Activated gamma-delta T cell treated with anti-CD3 and anti-CD28 coated beads, Interleukin-2, amount 50 U/mL, for 16 hours (primary cell): ENCODE results near the gene CFAP251.
"Not testable (repeated sequence)": the region's sequence is repeated elsewhere in the genome, so short reads cannot be mapped to it uniquely, and the experiment has no call there.

Experiments
- DNase-seq: peaks from one replicate; pipeline ENCODE4 v3.0.0-alpha.2; 2020; ENCODE audit warnings: low read depth

CFAP251 gene

DNA sequence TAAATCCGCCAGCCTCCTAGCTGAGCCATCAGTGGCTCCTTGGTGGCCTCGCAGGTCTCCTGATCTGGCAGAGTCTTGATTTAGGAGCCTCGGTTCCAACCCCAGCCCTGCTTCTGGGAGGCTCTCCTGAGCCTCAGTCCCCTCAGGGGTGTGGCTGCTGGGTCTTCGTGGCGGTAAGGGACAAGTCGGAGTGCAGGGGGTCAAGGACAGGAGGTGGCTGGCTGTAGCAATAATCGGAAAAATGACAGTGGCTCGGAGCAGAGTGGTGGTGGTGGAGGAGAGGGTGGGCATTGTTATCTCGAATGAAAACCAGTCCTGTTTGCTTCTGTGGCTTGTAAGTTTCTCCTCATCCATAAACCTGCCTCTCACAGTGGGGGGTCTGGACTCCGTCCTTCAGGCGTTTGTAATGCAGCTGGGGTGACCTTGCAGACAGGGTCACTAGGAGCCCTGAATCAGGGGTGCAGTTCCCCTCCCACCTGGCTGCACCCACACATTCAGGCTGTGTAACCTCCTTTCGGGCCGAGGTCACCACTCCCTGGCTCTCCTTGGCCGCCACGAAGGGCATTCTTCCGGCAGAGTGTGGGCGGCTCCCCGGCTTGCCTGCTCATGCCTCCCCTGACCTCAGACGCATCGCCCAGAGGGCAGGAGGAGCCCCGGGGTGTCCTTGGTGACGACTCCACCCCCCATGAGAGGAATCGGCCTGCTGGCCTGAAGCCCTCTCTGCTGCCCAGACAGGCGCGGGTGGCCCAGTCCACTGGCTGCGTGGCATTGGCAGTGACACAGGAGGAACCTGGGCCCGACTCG lies 111.4 kb downstream of the CFAP251 start:
- no peak for DNase-seq

DNA sequence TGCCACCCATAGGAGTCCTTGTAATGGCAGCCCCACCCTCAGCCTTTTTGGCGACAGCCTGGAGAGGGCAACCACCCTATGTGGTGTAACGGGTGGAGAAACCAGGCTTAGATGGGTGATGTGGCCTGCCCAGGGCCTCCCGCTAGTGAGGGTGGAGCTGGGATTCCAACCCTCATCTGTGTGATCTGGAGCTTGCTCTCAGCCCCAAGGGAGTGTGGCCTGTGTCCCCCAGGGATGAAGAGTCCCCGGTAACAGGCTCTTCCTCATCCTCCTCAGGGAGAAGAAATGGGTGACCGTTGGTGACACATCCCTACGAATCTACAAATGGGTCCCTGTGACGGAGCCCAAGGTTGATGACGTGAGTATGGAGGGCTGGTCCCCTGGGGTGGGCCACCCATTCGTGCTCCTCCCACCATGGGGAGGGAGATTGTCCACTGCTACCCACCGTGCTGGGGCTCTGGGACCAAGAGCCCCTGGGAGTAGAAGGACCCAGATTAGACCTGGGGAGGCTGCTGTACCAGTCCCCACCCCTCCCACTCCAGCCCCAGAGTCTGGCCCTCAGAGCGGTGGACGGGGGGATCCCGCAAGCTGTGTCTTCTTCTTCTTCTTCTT lies 112.1 kb downstream of the CFAP251 start:
- DNase-seq: no peak

DNA sequence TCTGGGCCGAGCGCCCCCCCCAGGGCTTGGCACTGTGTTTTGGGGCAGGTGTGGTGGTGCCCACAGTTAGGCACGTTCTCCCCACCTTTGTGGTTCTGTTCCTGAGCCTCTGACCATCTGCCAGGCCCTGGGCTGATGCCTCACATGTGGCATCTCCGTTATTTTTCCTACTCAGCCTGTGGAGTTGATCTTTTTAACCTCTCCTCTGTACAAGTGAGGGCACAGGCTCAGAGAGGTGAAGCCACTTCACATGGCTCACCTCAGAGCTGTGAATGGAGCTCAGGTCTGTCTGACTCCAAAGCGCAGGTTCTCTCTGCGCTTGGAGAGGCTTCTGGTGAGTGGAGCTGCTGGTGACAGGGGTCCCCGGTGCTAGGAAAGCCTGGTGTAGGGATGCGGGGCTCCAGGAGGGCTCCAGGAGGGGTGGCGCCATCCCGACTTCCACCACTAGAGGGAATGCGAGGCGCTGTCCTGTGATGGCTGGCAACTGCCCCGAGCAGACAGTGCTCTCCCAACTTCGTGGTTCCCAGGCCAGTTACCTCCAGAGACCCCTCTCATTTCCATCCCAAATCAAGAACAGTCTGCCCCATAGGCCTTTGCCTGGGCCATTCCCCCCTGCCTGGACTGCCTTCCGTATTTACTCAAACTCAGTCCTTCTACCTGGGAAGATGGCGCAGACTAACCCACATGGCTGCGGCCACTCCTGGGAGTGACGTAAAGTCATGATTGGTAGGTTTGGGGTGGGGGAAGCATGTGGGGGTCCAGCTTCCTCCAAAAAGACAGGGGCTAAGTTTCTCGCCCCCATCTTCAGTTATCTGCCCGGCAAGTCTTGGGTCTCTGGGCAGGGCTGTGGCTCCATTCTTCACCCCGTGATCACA lies 113.2 kb downstream of the CFAP251 start:
- DNase-seq: peak; percentile 40

DNA sequence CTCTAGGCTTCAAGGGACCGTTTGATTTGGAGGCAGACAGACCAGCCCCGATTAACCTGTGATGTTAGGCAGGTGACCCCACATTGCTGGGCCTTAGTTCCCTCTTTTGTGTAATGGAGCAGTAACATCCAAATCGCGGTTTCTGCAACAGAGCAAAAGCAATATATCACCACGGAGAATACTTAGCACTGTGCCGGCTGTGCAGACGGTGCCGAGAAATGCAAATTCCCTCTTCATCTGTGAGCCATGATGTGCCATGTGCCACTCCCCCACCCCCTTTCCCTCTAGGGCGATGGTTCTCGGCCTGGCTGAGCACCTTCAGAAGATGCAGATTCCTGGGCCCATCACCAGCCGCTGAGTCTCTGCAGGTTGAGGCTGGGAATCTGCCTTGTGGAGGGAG lies 114.2 kb downstream of the CFAP251 start:
- no peak for DNase-seq

DNA sequence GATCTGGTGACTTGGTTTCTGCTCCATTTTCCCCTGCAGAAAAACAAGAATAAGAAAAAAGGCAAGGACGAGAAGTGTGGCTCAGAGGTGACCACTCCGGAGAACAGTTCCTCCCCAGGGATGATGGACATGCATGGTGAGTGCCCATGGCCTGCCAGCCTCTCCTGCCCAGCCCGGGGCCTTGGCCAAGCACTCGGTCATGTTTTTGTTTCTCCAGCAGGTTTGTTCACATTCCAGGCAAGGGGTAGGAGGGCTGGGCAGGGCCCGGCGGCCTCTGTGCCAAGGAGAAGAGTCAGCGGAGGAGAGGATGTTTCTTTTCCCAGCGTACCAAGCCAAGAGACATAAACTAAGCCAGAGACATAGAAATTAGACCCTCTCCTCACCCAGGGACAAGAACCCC lies 116.9 kb downstream of the CFAP251 start:
- DNase-seq: no peak

DNA sequence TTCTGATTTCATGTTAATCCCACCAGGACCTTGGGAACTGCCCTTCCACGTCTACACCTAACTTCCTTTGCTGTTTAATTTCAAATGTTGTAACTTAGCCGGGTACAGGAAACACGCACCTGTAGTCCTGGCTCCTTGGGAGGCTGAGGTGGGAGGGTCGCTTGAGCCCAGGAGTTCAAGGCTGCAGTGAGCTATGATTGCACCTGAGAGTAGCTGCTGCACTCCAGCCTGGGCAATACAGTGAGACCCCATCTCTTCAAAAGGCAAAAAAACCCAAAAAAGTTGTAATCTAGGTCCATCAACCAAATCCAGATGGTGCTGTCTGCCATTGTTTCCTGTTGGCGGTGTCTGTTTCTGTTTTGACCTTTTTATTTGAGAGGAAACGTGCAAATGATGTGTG lies 117.8 kb downstream of the CFAP251 start:
- no peak for DNase-seq

DNA sequence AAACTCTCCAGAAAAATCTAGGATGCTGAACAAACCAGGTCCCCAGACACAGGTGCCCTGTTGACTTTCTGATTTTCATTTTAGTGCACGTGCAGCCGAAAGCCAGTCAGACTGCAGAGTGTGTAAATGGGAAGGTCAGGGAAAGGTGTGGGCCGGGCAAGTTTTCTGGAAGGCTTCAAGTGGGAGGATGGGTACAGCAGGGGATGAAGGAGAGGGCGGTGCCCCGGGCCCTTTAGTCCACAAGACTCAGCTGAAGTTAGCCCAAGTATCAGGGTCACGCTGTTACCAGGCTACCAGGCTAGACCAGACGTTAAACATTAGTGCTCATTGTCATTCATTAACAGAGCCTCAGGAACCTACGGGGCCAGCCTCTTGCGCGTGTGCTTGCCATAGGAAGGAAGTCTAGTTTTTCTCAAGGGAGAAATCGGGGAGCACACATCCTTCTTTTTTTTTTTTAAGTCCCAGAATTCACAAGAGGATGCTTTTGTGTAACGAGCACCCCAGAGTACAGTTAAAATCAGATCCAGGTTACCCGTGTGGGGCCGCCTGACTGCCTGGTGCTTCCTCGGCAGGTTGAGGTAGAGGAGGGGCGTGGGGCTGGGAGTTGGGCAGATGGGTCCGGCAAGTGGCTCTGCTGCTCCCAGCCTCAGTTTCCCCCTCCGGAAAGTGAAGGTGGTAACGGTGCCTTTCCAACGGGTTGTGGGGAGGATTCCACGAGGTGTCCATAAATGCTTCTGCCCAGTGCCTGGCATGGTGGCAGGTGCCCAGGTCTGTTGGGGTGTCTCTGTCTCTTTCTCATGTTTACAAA lies 122.4 kb downstream of the CFAP251 start:
- no peak for DNase-seq

DNA sequence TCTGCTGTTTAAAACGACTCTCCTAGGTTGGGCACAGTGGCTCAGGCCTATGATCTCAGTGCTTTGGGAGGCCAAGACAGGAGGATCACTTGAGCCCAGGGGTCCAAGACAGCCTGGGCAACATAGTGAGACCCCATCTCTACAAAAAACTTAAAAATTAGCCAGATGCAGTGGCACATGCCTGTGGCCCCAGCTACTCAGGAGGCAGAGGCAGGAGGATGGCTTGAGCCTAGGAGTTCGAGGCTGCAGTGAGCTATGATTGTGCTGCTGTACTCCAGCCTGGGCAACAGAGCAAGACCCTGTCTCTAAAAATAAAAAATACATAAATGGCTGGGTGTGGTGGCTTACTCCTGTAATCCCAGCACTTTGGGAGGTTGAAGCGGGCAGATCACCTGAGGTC lies 123.1 kb downstream of the CFAP251 start:
- DNase-seq: not testable (repeated sequence)

DNA sequence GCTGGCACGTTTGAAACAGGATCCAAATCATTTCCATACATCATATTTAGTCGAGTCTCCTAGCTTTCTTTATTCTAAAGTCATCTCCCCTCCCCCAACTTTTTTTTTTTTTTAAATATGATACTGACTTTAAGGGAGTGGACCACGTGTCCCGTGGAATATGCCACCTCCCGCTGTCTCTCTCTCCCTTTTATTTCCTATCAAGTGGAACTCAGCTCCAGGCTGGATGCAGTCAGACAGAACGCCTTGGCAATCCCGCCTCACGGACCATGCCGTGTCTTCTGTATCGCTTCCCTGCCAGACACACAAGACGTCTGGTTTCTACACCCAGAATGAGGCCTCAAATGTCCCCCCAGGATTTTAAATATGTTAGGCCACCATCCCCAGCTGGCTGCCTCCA lies 124.5 kb downstream of the CFAP251 start:
- no peak for DNase-seq

DNA sequence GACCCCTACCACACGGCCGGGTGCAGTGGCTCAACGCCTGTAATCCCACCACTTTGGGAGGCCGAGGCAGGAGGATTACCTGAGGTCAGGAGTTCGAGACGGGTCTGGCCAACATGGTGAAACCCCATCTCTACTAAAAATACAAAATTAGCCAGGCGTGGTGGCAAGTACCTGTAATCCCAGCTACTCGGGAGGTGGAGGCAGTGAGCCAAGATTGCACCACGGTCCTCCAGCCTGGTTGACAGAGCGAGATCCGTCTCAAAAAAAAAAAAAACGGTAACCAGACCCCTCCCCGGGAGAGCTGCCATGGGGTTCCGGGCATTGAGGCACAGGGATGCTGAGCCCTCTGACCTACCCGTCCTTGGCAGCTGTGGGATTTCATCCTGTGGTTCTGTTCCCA lies 125.1 kb downstream of the CFAP251 start:
- no peak for DNase-seq

DNA sequence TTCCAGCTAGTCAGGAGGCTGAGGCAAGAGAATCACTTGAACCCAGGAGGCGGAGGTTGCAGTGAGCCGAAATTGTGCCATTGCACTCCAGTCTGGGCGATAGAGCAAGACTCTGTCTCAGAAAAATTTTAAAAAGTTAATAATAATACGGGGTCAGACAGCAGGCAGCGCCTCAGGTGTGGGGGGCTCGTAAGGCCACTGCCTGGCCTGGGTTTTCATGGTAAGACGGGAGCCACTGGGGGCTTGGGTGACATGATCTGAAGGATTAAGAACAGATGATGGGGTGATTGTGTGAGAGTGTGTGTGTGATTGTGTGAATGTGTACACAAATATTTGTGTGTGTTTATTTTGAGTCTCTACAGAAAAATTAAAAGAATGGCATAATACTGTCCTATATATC lies 126.9 kb downstream of the CFAP251 start:
- DNase-seq: no peak

DNA sequence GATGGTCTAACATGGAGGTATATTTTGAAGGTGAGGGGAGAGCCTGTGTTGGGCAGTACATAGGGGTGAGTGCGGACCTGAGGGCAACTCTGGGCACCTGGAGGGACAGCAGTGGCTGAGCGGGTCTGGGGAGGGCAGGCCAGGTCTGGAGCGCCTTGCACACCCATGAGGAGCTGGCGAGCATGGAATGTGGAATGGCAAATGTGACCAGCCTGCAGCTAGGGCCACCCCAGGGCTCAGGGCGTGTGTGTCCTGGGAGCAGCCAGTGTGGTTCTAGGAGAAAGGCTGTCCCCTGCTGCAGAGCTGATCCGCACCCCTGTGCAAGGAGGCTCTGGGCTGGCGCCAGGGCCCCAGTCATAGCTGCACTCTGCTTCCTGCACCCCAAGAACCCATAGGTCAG lies 127.8 kb downstream of the CFAP251 start:
- no peak for DNase-seq

DNA sequence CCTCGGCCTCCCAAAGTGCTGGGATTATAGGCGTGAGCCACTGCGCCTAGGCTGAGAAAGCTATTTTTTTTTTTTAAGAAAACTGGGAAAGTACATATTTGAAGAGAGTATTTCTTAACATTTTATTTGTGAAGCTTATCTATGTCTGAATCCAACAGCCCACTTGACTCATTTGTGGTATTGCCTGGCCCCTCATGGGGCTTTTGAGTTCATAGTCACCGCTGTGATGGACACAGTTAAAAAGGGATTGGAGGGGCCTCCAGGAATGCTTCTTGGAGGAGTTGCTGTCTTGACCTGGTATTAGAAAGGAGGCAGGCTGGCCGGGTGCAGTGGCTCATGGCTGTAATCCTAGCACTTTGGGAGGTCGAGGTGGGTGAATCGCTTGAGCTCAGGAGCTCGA lies 129.8 kb downstream of the CFAP251 start:
- no peak for DNase-seq

DNA sequence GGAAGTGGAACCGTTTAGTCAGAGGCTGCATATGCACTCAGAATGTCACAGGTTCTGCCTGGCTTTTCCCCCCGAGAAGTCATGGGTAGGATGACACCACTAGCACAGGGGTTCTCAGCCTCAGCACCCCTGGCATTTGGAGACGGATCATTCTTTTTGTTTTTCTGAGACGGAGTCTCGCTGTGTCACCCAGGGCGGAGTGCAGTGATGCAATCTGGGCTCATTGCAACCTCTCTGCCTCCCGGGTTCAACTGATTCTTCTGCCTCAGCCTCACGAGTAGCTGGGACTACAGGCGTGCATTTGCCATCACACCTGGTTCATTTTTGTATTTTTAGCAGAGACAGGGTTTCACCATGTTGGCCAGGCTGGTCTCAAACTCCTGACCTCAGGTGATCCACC lies 131.4 kb downstream of the CFAP251 start:
- no peak for DNase-seq

DNA sequence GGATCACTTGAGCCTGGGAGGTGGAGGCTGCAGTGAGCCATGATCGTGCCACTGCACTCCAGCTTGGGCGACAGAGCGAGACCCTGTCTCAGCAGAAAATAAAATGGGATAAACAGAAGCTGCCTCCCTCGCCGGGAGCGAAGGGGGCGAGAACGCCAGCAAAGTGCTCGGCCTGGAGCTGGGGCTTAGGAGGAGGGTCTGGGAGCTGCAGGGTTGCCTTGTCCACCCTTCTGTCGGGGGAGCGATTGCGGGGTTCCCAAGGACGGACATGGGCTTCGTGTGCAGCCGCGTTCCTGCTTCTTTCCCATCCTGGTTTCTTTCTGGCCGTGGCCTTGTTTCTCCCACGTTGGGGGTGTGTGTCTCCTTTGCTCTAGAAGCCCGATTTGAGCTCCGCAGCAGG lies 132.3 kb downstream of the CFAP251 start:
- no peak for DNase-seq

DNA sequence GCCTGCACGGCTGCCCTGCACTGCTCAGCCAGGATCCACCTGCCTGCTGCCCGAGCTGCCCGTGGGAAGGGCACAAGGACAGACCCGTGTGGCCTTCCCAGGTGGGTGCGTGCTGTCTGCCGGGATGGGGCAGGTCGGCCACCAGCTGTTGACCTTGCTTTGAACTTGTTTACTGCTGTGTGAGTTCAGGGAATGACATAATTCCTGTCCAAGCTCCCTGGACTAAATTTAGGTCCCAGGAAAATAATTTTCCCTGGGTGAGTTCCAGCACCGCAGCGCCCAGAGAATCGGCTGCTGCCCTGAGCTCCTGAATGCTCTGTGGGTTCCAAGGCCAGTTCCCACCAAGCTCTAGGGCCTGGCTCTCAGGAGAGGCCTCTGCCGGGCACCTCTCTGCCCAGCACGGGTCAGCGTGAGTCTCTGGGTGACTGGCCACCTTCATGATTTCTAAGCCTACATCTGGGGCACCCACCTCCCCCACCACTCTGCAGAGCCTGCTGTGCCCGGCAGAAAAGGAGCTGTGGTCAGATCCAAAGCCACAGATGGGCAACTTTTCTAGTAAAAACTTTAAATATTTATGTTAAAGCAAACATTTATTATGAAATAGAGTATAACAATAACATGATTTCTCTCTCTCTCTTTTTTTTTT lies 133.0 kb downstream of the CFAP251 start:
- DNase-seq: no peak

DNA sequence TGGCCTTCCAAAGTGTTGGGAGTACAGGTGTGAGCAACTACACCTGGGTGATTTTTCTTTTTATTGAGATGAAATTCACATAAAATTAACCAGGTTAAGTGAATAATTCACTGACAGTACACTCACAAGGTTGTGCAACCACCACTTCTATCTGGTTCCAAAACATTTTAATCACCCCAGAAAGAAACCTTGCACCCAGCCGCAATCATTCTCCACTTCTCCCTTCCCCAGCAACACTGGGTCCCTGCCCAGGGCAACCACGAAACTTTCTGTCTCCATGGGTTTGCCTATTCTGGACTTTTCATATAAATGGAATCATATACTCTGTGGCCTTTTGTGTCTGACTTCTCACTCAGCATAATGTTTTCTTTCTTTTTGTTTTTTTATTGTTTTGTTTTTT lies 133.9 kb downstream of the CFAP251 start:
- no peak for DNase-seq
